ENCODE measurements around the gene JAM3. TPM values are rescaled to one million over a fixed set of nuclear protein-coding genes. Genes with fewer than 3 reads are reported as not detected.

Gene JAM3
- total and polyA plus RNA-seq, 10 of the 15 experiments (the other 5 are each of a cell fraction or from before 2014, with no cell fraction given) = 0.04 to 1.1 (median 0.32) TPM; not detected in 1

DNA sequence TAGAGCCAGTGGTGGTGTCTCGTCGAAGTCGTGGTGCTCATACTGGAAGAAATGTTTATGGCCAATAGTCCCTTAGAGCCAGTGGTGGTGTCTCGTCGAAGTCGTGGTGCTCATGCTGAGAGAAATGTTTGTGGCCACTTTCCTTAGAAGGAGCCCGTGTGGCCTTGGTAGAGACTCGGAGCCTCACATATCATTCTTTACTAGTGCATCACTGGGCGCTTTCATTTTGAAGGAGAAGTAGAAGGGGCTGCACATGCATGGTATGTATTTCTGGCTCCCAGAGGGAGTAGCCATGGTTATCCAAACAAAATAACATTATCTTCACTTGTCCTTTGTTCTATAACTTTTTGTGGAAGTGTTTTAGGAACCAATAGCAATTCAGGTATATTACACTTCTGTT lies 69.5 kb downstream of the JAM3 start:
- no peak overlapping the region for H3K9ac ChIP-seq (ENCODE audit: control insufficient read depth, insufficient read depth, low read length)
- DNase-seq (ENCODE audit: low read depth, low spot score) (no peak), FAIRE-seq (no peak), ATAC-seq (no peak)
- no peaks in the 10 kb centered on the region for H3K36me3 ChIP-seq (ENCODE audit: control insufficient read depth in 2 of 2, insufficient read depth in 2 of 2, low read length in 1 of 2)
- no peaks in the 10 kb centered on the region for H3K4me1 ChIP-seq (ENCODE audit: control insufficient read depth, insufficient read depth, low read length)
- ChIA-PET POLR2A (no interaction called here), RAD21 (ENCODE audit: unreplicated experiment) (no interaction called here), CTCF (interaction anchor here (1.2 to 1.3 kb wide), 2 partner anchors 88 to 210 kb away, joined by 5 to 13 read pairs; no protein-coding TSS in a partner anchor), SMC1A (ENCODE audit: uncharacterized antibody, unreplicated experiment) (interaction anchor here (1.0 to 1.3 kb wide), 2 partner anchors 81 to 211 kb away, joined by 3 to 5 read pairs; no protein-coding TSS in a partner anchor)
- H3K27me3 ChIP-seq (replicated peaks in 1 of 2; ENCODE audit: control insufficient read depth in 2 of 2, insufficient read depth in 2 of 2, low read length in 1 of 2) = no peaks in the 10 kb centered on the region
- in situ Hi-C loops (cut with MboI) (no loop called here), intact Hi-C loops (cut with micrococcal nuclease; ENCODE audit: unreplicated experiment) (no loop called here)
- no peak overlapping the region for H3K4me3 ChIP-seq
- H3K4me2 ChIP-seq (ENCODE audit: control insufficient read depth, insufficient read depth) = no peak overlapping the region
- WGBS (ENCODE audit: insufficient coverage, insufficient replicate concordance, low lambda C conversion rate, missing lambda C conversion rate) = 67% methylated on average over 9 of the region's 9 CpGs
- no TSS peak for BruUV-seq (replicated peaks)
- TF ChIP-seq RUNX3 (IDR thresholded peaks at IDR 0.05; ENCODE audit: low read length) = no peak
- no peak for TF ChIP-seq CEBPB (IDR thresholded peaks at IDR 0.05; ENCODE audit: borderline replicate concordance in 1 of 2, low read depth in 2 of 2, low read length in 2 of 2)
- TF ChIP-seq, protein P1, sequence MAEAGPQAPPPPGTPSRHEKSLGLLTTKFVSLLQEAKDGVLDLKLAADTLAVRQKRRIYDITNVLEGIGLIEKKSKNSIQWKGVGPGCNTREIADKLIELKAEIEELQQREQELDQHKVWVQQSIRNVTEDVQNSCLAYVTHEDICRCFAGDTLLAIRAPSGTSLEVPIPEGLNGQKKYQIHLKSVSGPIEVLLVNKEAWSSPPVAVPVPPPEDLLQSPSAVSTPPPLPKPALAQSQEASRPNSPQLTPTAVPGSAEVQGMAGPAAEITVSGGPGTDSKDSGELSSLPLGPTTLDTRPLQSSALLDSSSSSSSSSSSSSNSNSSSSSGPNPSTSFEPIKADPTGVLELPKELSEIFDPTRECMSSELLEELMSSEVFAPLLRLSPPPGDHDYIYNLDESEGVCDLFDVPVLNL (IDR thresholded peaks at IDR 0.05; ENCODE audit: low read depth, low read length) = no peak
- no peak for TF ChIP-seq CBX3 (IDR thresholded peaks at IDR 0.05; ENCODE audit: borderline replicate concordance, low read depth)
- H2AFZ ChIP-seq (ENCODE audit: control insufficient read depth, low read depth, low read length) = no peak overlapping the region
- H4K20me1 ChIP-seq (ENCODE audit: control insufficient read depth, insufficient read depth) = no peaks in the 10 kb centered on the region
- no peaks in the 10 kb centered on the region for H3K9me3 ChIP-seq (replicated peaks; ENCODE audit: control insufficient read depth, insufficient read depth, low read length)
- H3K27ac ChIP-seq (ENCODE audit: control insufficient read depth, insufficient read depth) = no peak overlapping the region
- H3K79me2 ChIP-seq (ENCODE audit: control insufficient read depth, insufficient read depth, low read length) = no peaks in the 10 kb centered on the region

DNA sequence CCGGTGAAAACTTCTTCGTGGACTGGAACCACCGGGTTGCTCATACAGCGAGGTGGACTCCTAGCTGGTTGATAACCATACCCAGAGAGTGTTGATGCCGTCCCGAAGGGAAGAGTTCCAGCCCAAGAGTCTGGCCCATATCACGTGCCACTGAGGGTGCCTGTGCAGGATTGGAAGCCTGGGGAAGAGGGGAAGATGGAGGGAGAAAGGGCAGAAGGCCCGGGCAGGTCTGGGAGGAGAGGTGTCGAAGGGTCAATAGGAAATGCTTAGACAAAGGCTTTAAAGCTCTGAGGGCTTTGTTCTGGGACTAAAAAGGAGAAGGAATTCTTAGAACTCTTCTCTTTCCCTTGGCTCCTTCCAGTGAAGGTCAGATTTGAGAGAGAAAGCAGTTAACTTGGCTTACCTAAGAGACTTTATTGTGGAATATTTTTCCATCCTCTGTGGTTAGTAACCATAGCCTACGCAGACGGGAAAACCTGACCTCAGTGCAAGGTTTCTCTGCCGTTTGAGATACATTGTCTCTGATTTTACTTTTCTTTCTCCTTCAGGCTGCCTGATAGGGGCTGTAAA lies 70.5 kb downstream of the JAM3 start:
- intact Hi-C loops (cut with micrococcal nuclease; ENCODE audit: unreplicated experiment) (loop anchor here (1.0 kb wide), 2 partner anchors 89 to 212 kb away; no protein-coding TSS in a partner anchor), in situ Hi-C loops (cut with MboI) (no loop called here)
- Histone ChIP-seq H3K36me3 (ENCODE audit: control insufficient read depth in 2 of 2, insufficient read depth in 2 of 2, low read length in 1 of 2) (no peaks in the 10 kb centered on the region), H4K20me1 (ENCODE audit: control insufficient read depth, insufficient read depth) (no peaks in the 10 kb centered on the region), H3K27ac (ENCODE audit: control insufficient read depth, insufficient read depth) (no peak overlapping the region), H3K4me1 (ENCODE audit: control insufficient read depth, insufficient read depth, low read length) (no peaks in the 10 kb centered on the region), H3K9ac (ENCODE audit: control insufficient read depth, insufficient read depth, low read length) (no peak overlapping the region), H3K79me2 (ENCODE audit: control insufficient read depth, insufficient read depth, low read length) (no peaks in the 10 kb centered on the region), H3K4me2 (ENCODE audit: control insufficient read depth, insufficient read depth) (no peak overlapping the region), H3K9me3 (replicated peaks; ENCODE audit: control insufficient read depth, insufficient read depth, low read length) (no peaks in the 10 kb centered on the region), H3K27me3 (replicated peaks in 1 of 2; ENCODE audit: control insufficient read depth in 2 of 2, insufficient read depth in 2 of 2, low read length in 1 of 2) (no peaks in the 10 kb centered on the region), H3K4me3 (no peak overlapping the region), H2AFZ (ENCODE audit: control insufficient read depth, low read depth, low read length) (no peak overlapping the region)
- TF ChIP-seq NFYB (IDR thresholded peaks at IDR 0.05; ENCODE audit: insufficient read depth, low read depth, low read length) = no peak
- TF ChIP-seq, protein P2, sequence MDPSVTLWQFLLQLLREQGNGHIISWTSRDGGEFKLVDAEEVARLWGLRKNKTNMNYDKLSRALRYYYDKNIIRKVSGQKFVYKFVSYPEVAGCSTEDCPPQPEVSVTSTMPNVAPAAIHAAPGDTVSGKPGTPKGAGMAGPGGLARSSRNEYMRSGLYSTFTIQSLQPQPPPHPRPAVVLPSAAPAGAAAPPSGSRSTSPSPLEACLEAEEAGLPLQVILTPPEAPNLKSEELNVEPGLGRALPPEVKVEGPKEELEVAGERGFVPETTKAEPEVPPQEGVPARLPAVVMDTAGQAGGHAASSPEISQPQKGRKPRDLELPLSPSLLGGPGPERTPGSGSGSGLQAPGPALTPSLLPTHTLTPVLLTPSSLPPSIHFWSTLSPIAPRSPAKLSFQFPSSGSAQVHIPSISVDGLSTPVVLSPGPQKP (IDR thresholded peaks at IDR 0.05; ENCODE audit: low read depth, low read length) = no peak
- no peak for TF ChIP-seq NFIC (IDR thresholded peaks at IDR 0.05; ENCODE audit: low read depth, low read length)
- TF ChIP-seq MEF2B (IDR thresholded peaks at IDR 0.05; ENCODE audit: partially characterized antibody, poor library complexity, severe bottlenecking) = no peak
- no peak for TF ChIP-seq YBX1 (IDR thresholded peaks at IDR 0.05)
- POLR2A ChIA-PET = no interaction called here
- WGBS (ENCODE audit: insufficient coverage, insufficient replicate concordance, low lambda C conversion rate, missing lambda C conversion rate) = 59% methylated on average over 12 of the region's 12 CpGs
- BruUV-seq (replicated peaks) = no TSS peak
- CTCF ChIA-PET = interaction anchor here (1.2 to 1.6 kb wide), 4 partner anchors 89 to 216 kb away, joined by 4 to 13 read pairs (median 5); no protein-coding TSS in a partner anchor
- DNase-seq (ENCODE audit: low read depth, low spot score) (no peak), FAIRE-seq (no peak), ATAC-seq (no peak)
- SMC1A ChIA-PET (ENCODE audit: uncharacterized antibody, unreplicated experiment) = interaction anchor here (1.0 to 1.3 kb wide), 2 partner anchors 82 to 212 kb away, joined by 3 to 5 read pairs; no protein-coding TSS in a partner anchor
- RAD21 ChIA-PET (ENCODE audit: unreplicated experiment) = no interaction called here

All from GM12878 (cell line).